T47D (cell line): ENCODE data around the gene MOB1B.

Experiments
- DNase-seq, 2 experiments: peaks; one replicate each; pipeline versions ENCODE4 v3.0.0 to v3.0.0-alpha.2; 2011 to 2012; ENCODE audit warnings: low read depth in 1 of 2, low spot score in 1 of 2
- JUND ChIP-seq: IDR thresholded peaks from 2 replicates; pipeline ENCODE4 v1.6.1; 2012; ENCODE audit warnings: low read depth
- in situ Hi-C: cut with HindIII; loops from 2 replicates; pipeline ENCODE4 v1.10.0; 2016; ENCODE audit warnings: low sequenced_read_pairs, low pct_unique_long_range_greater_than_20kb

The MOB1B gene

DNA sequence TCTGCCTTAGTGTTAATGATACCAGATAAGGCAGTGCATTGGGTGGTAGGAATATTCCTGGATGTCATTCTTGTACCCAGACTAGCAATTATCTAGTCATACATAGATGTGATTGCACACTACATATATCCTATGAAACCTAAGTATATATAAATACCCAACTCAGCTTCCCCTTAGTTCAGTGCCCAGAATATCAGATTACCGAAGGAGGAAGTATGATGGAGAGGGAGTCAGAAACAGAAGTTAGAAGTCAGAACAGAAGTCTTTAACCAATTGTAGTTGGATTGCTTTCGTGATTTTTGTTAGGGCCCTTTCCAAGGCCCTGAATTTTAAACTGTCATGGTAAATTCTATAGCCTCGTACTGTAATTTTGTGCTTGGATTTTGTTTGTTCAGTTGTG lies 42.9 kb downstream of the MOB1B start:
- in situ Hi-C loops, result no loop called here
- DNase-seq, result no peak

DNA sequence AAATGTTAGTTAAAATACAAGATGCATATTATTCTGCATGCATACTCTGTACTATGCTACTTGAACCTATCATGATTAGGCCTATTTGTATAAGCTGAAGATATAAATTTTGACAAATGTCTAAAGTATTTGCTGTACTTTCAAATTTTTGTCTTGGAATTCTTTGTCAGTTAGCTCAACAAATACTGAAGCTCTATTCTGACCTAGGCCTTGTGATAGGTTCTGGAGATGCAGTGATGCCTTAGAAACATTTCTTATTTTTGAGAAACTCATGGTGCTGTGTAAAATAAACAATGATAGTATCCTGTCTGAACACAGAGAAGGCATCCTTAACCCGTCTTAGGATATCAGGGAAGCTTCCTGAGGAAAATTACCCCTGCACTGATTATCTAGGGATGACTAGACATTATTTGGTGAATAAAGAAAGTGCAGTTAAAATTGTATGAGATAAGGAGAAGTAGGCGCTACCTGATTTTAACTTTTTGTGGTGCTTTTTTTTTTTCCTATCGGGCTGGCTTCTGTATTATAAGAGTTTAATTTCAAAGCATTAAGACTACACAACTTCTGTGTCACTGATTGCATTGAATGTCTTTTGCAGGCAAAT lies 43.4 kb downstream of the MOB1B start:
- in situ Hi-C loops, result no loop called here
- no peak for TF ChIP-seq JUND

More for the DNA sequence above, 42.9 kb downstream of the MOB1B start:
- TF ChIP-seq JUND, result no peak

DNA sequence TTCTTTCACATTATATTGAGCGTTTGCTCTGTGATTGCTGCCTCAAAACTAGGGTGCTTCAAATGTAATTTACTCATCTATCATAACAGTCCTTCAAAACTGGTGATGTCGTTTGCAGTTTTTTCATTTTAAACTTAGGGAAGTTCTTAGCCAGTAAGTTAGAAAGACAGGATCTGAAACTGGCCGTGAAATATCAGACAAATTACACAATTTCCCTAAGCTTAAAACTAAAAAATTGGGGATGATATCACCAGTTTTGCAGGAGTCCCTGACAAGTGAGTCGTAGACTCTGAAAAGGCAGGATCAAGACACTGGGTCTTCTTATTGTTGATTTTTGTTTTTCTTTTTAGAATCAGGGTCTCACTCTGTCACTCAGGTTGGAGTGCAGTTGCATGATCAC lies 44.8 kb downstream of the MOB1B start:
- no peak for TF ChIP-seq JUND
- DNase-seq, result no peak
- in situ Hi-C loops, result no loop called here

More for the DNA sequence above, 43.4 kb downstream of the MOB1B start:
- DNase-seq, result no peak

DNA sequence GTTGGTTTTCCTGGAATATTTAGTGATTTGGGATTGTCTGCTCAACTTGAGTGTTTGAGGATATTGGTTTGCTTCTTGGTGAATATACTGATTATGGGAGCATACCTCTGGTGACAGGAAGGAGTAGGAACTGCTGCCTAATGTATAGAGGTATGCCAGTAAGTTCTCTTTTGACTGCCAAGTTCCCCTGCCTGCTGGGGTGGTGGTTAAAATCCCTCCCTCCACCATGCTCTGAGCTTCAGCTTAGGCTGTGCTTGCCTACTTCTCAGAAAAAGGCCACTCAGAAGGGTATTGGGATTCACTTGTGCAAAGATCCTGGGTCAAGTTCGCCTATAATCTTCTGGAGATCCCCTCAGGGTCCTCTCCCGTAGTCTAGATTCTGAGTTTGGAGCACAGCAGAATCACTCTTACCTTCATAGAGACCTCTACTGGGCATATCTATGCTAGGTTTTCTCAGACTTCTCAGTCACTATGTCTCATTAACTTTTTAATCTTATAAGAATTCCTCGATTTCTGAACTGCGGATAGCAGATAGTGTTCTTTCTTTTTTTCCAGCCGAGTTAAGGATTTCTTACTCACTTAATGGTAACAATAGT lies 46.6 kb downstream of the MOB1B start:
- TF ChIP-seq JUND, result no peak
- in situ Hi-C loops, result no loop called here
- DNase-seq, result no peak

DNA sequence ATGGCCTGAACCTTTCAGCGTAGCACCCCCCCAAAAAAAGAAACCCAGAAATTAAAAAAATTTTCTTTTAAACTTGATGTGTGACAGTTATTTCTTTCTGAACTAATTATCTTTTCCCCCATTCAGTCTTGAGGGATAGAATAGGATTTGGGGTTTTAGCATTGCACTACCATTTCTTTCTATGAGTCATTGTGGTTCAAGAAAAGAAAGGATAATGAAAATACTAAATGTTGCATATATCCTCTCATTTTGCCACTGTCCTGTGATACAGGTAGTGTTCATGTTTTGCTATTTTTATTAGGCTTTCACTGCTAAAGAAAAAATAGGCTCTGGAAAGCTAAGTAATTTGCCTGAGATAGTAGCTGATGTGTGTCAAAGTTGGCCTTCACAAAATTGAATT lies 51.9 kb downstream of the MOB1B start:
- in situ Hi-C loops, result no loop called here
- DNase-seq, result no peak
- no peak for TF ChIP-seq JUND

DNA sequence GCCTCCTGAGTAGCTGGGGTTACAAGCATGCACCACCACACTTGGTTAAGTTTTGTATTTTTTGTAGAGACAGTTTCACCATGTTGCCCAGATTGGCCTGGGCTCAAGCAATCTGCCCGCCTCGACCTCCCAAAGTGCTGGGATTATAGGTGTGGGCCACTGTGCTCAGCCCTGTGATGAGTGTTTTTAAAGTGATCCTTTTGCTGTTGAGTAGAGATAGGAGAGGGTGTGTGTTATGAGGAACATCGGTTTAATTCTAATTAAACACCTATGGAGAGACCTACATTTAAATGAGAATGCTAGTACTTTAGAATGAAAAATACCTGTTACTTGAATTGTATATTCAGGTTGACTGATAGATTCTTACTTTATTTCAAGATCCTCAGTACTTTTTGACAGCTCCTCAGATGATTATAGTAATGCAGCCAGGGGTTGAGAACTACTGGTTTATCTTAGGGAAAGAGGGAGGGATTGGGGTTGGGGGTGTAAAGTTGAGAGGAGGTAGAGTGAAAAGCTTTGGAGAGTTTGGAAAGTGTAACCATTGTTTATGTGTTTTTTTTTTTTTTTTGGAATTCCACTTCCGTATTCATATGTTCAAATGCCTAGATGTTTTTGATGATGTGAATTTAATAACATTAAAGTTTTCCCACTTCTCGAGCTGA lies 54.5 kb downstream of the MOB1B start:
- no peak for TF ChIP-seq JUND
- DNase-seq, result no peak
- in situ Hi-C loops, result no loop called here

DNA sequence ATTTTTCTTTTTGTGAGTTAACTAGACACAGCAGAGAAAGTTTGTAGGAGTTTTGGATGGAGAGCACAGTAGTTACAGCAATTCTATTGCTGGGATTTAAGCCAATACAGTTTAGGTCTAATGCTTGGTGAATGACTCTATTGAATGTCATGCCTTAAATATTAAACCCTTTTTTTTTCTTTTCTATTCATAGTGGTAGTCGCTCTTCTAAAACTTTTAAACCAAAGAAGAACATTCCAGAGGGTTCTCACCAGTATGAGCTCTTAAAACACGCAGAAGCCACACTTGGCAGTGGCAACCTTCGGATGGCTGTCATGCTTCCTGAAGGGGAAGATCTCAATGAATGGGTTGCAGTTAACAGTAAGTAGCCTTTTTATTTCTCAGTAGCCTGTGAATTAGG lies 56.5 kb downstream of the MOB1B start:
- in situ Hi-C loops, result no loop called here
- no peak for TF ChIP-seq JUND
- DNase-seq, result no peak

DNA sequence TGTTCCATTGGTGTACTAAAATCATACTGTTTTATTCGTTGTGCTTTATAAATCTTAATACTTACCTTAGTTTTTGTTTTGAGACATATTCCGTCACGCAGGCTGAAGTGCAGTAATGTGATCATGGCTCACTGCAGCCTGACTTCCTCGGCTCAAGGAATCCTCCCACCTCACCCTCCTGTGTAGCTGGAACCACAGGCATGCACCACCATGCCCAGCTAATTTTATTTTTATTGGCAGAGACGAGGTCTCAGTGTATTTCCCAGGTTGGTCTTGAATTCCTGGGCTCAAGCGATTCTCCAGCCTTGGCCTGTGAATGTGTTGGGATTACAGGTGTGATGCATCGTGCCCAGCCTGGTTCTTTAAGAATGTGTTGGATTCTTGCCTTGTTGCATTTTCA lies 66.9 kb downstream of the MOB1B start:
- peak in 1 of 2 experiments; percentile 56 for DNase-seq
- TF ChIP-seq JUND, result no peak
- in situ Hi-C loops, result no loop called here

DNA sequence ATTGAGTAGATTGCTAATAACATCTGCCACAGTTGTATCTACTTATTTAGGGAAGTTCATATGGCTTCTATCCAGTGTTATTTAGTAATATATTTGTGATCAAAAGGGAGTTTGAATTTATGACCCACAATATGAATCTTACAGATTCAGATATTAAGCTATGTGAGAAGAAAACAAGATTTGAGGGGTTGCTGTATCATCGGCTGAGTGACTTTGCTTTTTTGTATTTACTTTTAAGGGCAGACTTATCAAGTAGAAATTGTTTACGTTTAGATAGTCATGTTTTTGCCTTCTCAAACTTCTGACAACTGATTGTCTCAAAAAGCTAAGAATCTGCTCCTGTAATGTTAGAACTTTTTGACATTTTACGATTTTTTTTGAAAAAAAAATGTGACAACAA lies 74.1 kb downstream of the MOB1B start:
- no peak for TF ChIP-seq JUND
- in situ Hi-C loops, result no loop called here
- DNase-seq, result no peak

DNA sequence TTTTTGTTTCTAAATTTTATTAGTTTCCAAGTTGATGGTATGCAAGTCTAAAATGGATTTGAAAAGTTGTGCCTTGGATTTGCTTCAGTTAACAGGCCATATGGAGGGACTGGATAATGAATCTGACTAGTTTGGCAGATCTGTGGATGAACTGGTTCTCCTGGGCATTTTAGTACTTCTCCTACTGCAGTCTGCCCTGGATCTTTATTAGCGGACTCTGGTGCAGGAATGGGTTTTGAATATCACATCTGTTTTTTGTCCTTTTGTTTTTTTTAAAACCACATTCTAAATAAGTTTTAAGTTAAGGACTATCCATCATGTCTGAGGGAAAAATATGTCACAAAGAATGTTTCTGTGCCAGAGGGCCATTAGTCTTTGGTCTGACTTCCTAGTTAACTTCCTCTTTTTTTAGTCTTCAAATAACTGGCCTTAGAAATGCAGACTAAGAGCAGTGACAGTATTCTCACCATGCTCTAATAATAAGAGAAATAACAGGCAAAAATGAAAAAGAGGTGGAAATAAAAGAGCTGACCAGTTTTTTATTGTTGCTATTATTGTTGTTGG lies 77.4 kb downstream of the MOB1B start:
- DNase-seq, result no peak
- no peak for TF ChIP-seq JUND
- in situ Hi-C loops, result no loop called here

DNA sequence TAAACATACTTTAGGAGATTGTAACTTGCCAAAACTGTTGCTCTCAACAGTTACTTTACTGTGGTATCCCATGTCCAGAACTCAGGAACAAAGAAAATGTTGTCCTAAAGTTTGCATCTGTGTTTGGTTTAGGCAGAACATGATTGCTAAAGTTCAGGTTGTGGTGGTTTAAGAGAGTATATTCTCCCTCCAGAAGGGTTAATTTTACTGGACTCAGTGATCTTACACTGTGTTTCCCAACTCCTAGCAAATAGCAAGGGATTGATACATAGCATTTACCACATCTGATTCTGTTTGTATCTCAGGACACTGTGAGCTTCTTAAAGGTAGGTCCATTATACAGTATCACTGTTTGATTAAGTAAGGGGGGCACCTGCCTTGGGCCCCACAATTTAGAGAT lies 78.0 kb downstream of the MOB1B start:
- no peak for DNase-seq
- no peak for TF ChIP-seq JUND
- in situ Hi-C loops, result no loop called here

DNA sequence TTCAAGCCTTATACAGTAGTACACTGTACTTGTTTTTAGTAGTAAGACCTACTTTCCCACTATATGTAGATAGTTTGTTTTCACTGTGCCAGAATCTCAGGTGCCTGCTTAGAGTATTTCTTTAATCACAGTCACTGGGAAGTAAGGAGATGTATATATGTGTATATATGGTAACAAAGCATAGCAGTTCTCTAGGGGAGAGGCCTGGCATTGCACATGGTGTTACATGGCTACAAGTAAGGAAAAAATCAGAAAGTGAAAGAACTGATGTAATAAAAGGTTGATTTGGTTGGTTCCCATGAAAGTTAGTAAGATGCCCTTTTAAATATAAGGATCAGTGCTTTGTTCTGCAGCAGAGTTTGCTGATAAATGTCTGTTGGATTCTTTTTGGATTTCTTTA lies 81.9 kb downstream of the MOB1B start:
- TF ChIP-seq JUND, result no peak
- no peak for DNase-seq
- in situ Hi-C loops, result no loop called here

DNA sequence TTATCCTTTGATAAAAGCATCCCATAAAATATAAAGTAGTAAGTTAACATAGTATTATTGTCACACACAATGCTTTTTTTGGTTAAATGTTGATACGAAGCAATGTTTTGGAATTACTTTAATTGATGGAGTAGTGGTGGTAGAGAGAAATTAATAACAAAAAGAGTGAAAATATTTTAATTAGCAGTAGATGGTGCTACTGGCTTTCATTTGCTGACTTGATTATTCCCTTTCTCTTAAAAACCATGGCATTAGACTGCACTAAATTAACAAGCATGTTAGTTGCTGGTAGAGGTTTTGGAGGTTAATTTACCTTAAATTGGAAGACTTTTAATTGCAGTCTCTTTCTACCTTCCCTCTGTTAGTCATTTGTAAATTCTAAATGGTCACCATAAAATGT lies 82.4 kb downstream of the MOB1B start:
- TF ChIP-seq JUND, result no peak
- DNase-seq, result no peak
- in situ Hi-C loops, result no loop called here
